Gastroesophageal sphincter (tissue), 3 donors: ENCODE data around the gene PPP2R3A.

ENCODE experiments used
- EP300 ChIP-seq: sonication (generic); formaldehyde crosslinking; IDR thresholded peaks from one replicate; pipeline ENCODE4 v1.6.1; 2017; ENCODE audit warnings: antibody characterized with exemption, mild to moderate bottlenecking
- POLR2A ChIP-seq, 2 donors: fragments of 450-650 bp; IDR thresholded peaks; one replicate each; pipeline ENCODE4 v1.6.1; 2017; ENCODE audit warnings: antibody characterized with exemption in 2 of 2, mild to moderate bottlenecking in 2 of 2, moderate library complexity in 1 of 2
- TF ChIP-seq, protein P1 (sequence below), 4 experiments: fragments of 200-600 bp in 2 of 4; fragments of 450-650 bp in 2 of 4; sonication (generic) in 1 of 4; IDR thresholded peaks; one replicate each; pipeline ENCODE4 v1.5.1; 2017 to 2019; ENCODE audit warnings: antibody characterized with exemption in 4 of 4, mild to moderate bottlenecking in 2 of 4, moderate library complexity in 2 of 4

- no peak for TF ChIP-seq POLR2A (IDR thresholded peaks at IDR 0.05)
- TF ChIP-seq, protein P1, sequence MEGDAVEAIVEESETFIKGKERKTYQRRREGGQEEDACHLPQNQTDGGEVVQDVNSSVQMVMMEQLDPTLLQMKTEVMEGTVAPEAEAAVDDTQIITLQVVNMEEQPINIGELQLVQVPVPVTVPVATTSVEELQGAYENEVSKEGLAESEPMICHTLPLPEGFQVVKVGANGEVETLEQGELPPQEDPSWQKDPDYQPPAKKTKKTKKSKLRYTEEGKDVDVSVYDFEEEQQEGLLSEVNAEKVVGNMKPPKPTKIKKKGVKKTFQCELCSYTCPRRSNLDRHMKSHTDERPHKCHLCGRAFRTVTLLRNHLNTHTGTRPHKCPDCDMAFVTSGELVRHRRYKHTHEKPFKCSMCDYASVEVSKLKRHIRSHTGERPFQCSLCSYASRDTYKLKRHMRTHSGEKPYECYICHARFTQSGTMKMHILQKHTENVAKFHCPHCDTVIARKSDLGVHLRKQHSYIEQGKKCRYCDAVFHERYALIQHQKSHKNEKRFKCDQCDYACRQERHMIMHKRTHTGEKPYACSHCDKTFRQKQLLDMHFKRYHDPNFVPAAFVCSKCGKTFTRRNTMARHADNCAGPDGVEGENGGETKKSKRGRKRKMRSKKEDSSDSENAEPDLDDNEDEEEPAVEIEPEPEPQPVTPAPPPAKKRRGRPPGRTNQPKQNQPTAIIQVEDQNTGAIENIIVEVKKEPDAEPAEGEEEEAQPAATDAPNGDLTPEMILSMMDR (IDR thresholded peaks at IDR 0.05): no peak
- TF ChIP-seq EP300: no peak
Observed at GRCh38 chr3:136067211-136067610, 101.7 kb downstream of the PPP2R3A start.
